GM21619 (cell line): Measurements from ENCODE around the gene RAD21L1.

Experiments
- ATAC-seq: cut with Tn5 transposase; IDR thresholded peaks from one replicate; pipeline ENCODE4 v1.9.1; 2021; ENCODE audit not compliant: unreplicated experiment

The RAD21L1 gene

GRCh38 chr20:1225783-1226654 lies at the start of gene RAD21L1:
RAD21L1 (plus strand) TSS chr20:1226044; CDS start chr20:1228454, 2,410 bp downstream.
- no peak for ATAC-seq

GRCh38 chr20:1177680-1178079 lies 48.2 kb upstream of the RAD21L1 start:
- ATAC-seq = no peak

- ATAC-seq = no peak
These were observed 47.7 kb upstream of the RAD21L1 start for GRCh38 chr20:1178103-1178502.

- no peak for ATAC-seq
These were observed 47.2 kb upstream of the RAD21L1 start for GRCh38 chr20:1178623-1179022.

GRCh38 chr20:1180949-1181348 lies 44.9 kb upstream of the RAD21L1 start:
- no peak for ATAC-seq

- no peak for ATAC-seq
These were observed 43.7 kb upstream of the RAD21L1 start for GRCh38 chr20:1182106-1182505.

- no peak for ATAC-seq
These were observed 42.7 kb upstream of the RAD21L1 start for GRCh38 chr20:1183153-1183552.

GRCh38 chr20:1184260-1184637 lies 41.6 kb upstream of the RAD21L1 start:
- no peak for ATAC-seq

- no peak for ATAC-seq
These were observed 41.1 kb upstream of the RAD21L1 start, which contains the start of gene TMEM74B for GRCh38 chr20:1184638-1185315. TMEM74B (minus strand) TSS chr20:1184981; CDS start chr20:1183801, 1,180 bp downstream.

GRCh38 chr20:1185316-1185741 lies 40.5 kb upstream of the RAD21L1 start:
- no peak for ATAC-seq

- no peak for ATAC-seq
These were observed 40.0 kb upstream of the RAD21L1 start for GRCh38 chr20:1185790-1186334.

- ATAC-seq = no peak
These were observed 39.4 kb upstream of the RAD21L1 start for GRCh38 chr20:1186367-1186991.

- ATAC-seq = no peak
These were observed 38.2 kb upstream of the RAD21L1 start for GRCh38 chr20:1187605-1188171.

- ATAC-seq = no peak
These were observed 37.5 kb upstream of the RAD21L1 start for GRCh38 chr20:1188347-1188746.

- no peak for ATAC-seq
These were observed 36.0 kb upstream of the RAD21L1 start for GRCh38 chr20:1189827-1190226.

GRCh38 chr20:1190847-1191246 lies 35.0 kb upstream of the RAD21L1 start:
- ATAC-seq = no peak

- ATAC-seq = no peak
These were observed 34.5 kb upstream of the RAD21L1 start for GRCh38 chr20:1191299-1191698.

- no peak for ATAC-seq
These were observed 30.6 kb upstream of the RAD21L1 start for GRCh38 chr20:1195226-1195625.

- no peak for ATAC-seq
These were observed 29.2 kb upstream of the RAD21L1 start for GRCh38 chr20:1196634-1197033.

- no peak for ATAC-seq
These were observed 28.0 kb upstream of the RAD21L1 start for GRCh38 chr20:1197801-1198200.

GRCh38 chr20:1198751-1199150 lies 27.1 kb upstream of the RAD21L1 start:
- ATAC-seq = no peak
